Stimulated activated CD8-positive, alpha-beta memory T cell treated with anti-CD3 and anti-CD28 coated beads, Interleukin-7, amount 100 ng/mL, for 4 hours (primary cell): ENCODE measurements around the gene LRRIQ3.
A peak's percentile ranks its signal among the peaks of the same experiment; 100 is the strongest.
"Not testable (repeated sequence)": the region's sequence is repeated elsewhere in the genome, so short reads cannot be mapped to it uniquely, and the experiment has no call there.

Source experiments
- DNase-seq, 2 donors: peaks; one replicate each; pipeline ENCODE4 v3.0.0-alpha.2; 2020; ENCODE audit warnings: low read depth in 2 of 2

Gene LRRIQ3

GRCh38 chr1:74197657-74198552 lies at the start of gene LRRIQ3, which contains the start of gene FPGT:
TSS of gene LRRIQ3 (minus strand) at chr1:74198176. CDS start at chr1:74183684, 14,492 bp downstream.
TSS of gene FPGT (plus strand) at chr1:74198242. CDS start at chr1:74198279, 37 bp downstream.
- DNase-seq = peak; percentile 89 to 94

GRCh38 chr1:74246315-74246714 lies 48.3 kb upstream of the LRRIQ3 start:
- DNase-seq = no peak

GRCh38 chr1:74245168-74245772 lies 47.3 kb upstream of the LRRIQ3 start:
- no peak for DNase-seq

- DNase-seq = no peak
Observed at GRCh38 chr1:74237787-74238186, 39.8 kb upstream of the LRRIQ3 start.

- DNase-seq = no peak
Observed at GRCh38 chr1:74237035-74237434, 39.1 kb upstream of the LRRIQ3 start.

GRCh38 chr1:74236440-74236839 lies 38.5 kb upstream of the LRRIQ3 start:
- DNase-seq = no peak

GRCh38 chr1:74235153-74235552 lies 37.2 kb upstream of the LRRIQ3 start, which contains the start of gene TNNI3K:
TSS of gene TNNI3K (plus strand) at chr1:74235387. CDS start at chr1:74235452, 65 bp downstream.
- no peak for DNase-seq

GRCh38 chr1:74223453-74223852 lies 25.5 kb upstream of the LRRIQ3 start:
- no peak for DNase-seq

- DNase-seq = no peak
Observed at GRCh38 chr1:74222701-74223100, 24.7 kb upstream of the LRRIQ3 start.

- DNase-seq = no peak
Observed at GRCh38 chr1:74215229-74215628, 17.3 kb upstream of the LRRIQ3 start.

- no peak for DNase-seq
Observed at GRCh38 chr1:74205266-74205665, 7.3 kb upstream of the LRRIQ3 start.

- no peak for DNase-seq
Observed at GRCh38 chr1:74199504-74199903, 1.5 kb upstream of the LRRIQ3 start.

- DNase-seq = no peak
Observed at GRCh38 chr1:74197255-74197654, 721 bp downstream of the LRRIQ3 start.

GRCh38 chr1:74195339-74195738 lies 2.6 kb downstream of the LRRIQ3 start:
- DNase-seq = no peak

GRCh38 chr1:74193908-74194307 lies 4.1 kb downstream of the LRRIQ3 start:
- no peak for DNase-seq

- no peak for DNase-seq
Observed at GRCh38 chr1:74180490-74180889, 17.5 kb downstream of the LRRIQ3 start.

- DNase-seq = not testable (repeated sequence)
Observed at GRCh38 chr1:74174423-74174822, 23.6 kb downstream of the LRRIQ3 start.

GRCh38 chr1:74162333-74162732 lies 35.6 kb downstream of the LRRIQ3 start:
- no peak for DNase-seq

GRCh38 chr1:74161497-74161896 lies 36.5 kb downstream of the LRRIQ3 start:
- no peak for DNase-seq

- DNase-seq = no peak
Observed at GRCh38 chr1:74160046-74160445, 37.9 kb downstream of the LRRIQ3 start.

GRCh38 chr1:74145086-74145485 lies 52.9 kb downstream of the LRRIQ3 start:
- no peak for DNase-seq

- not testable (repeated sequence) for DNase-seq
Observed at GRCh38 chr1:74117370-74117769, 80.6 kb downstream of the LRRIQ3 start.

GRCh38 chr1:74113333-74113732 lies 84.6 kb downstream of the LRRIQ3 start:
- DNase-seq = no peak
